Calu3 (cell line): Measurements from ENCODE around the gene NR5A2. TPM values are rescaled to one million over a fixed set of nuclear protein-coding genes. Genes with fewer than 3 reads are reported as not detected.
A peak's percentile ranks its signal among the peaks of the same experiment; 100 is the strongest.

Source experiments
- BruUV-seq: library from RNA; stranded (reverse); fragments of 400-500 nt; replicated peaks from 2 replicates; lab custom pipeline; 2021; lab: Mats Ljungman, UMichigan
- CTCF ChIA-PET: fragments of 300-600 bp; sonication (Branson Sonifier 250); formaldehyde crosslinking; loops from one replicate; lab custom pipeline; 2022; ENCODE audit warnings: antibody characterized with exemption; lab: Charles Lee
- DNase-seq: peaks from one replicate; pipeline ENCODE4 v3.0.0; 2022
- H3K27ac Mint-ChIP-seq: one replicate; pipeline ENCODE4 v1.8.0; 2022; ENCODE audit warnings: mixed read lengths; ENCODE audit not compliant: unreplicated experiment
- H3K27me3 Mint-ChIP-seq: one replicate; pipeline ENCODE4 v1.8.0; 2022; ENCODE audit warnings: mixed read lengths; ENCODE audit not compliant: unreplicated experiment
- H3K36me3 Mint-ChIP-seq: one replicate; pipeline ENCODE4 v1.8.0; 2022; ENCODE audit warnings: mild to moderate bottlenecking, moderate library complexity, mixed read lengths; ENCODE audit not compliant: insufficient read depth, unreplicated experiment
- H3K4me1 Mint-ChIP-seq: one replicate; pipeline ENCODE4 v1.8.0; 2022; ENCODE audit warnings: mild to moderate bottlenecking, low read depth, mixed read lengths; ENCODE audit not compliant: unreplicated experiment
- H3K4me3 Mint-ChIP-seq: one replicate; pipeline ENCODE4 v1.8.0; 2022; ENCODE audit warnings: mild to moderate bottlenecking, low read depth, moderate library complexity, mixed read lengths; ENCODE audit not compliant: unreplicated experiment
- H3K9me3 Mint-ChIP-seq: one replicate; pipeline ENCODE4 v1.8.0; 2022; ENCODE audit warnings: low read depth, mixed read lengths; ENCODE audit not compliant: unreplicated experiment
- CTCF ChIP-seq: fragments of 200-600 bp; IDR thresholded peaks from one replicate; pipeline ENCODE4 v1.8.0; 2022; ENCODE audit warnings: antibody characterized with exemption; ENCODE audit not compliant: unreplicated experiment
- intact Hi-C: fragments of 100-400 bp; cut with micrococcal nuclease; formaldehyde crosslinking; loops from one replicate; pipeline ENCODE4 v1.10.0; 2022; ENCODE audit not compliant: unreplicated experiment
- total RNA-seq: library from RNA; stranded (reverse); gene quantifications from 2 replicates; pipeline ENCODE4 v1.2.3, GENCODE V29; 2022

The NR5A2 gene
- total RNA-seq, 1 experiment from 2014 or later = 6.9 TPM

GRCh38 chr1:200153277-200154055, 126.0 kb downstream of the NR5A2 start:
- no peaks in the 10 kb centered on the region for H3K36me3 Mint-ChIP-seq
- no TSS peak for BruUV-seq
- CTCF ChIA-PET = no interaction called here
- no peak for TF ChIP-seq CTCF
- no peaks in the 10 kb centered on the region for H3K9me3 Mint-ChIP-seq
- no peak overlapping the region for H3K27ac Mint-ChIP-seq
- H3K27me3 Mint-ChIP-seq = no peaks in the 10 kb centered on the region
- DNase-seq = no peak
- no peak overlapping the region for H3K4me3 Mint-ChIP-seq
- peaks cover 17% of the 10 kb centered on the region for H3K4me1 Mint-ChIP-seq
- intact Hi-C loops = no loop called here

GRCh38 chr1:200154069-200154767, 126.7 kb downstream of the NR5A2 start:
- H3K27me3 Mint-ChIP-seq = no peaks in the 10 kb centered on the region
- H3K4me3 Mint-ChIP-seq = no peak overlapping the region
- CTCF ChIA-PET = interaction anchor here (0.6 kb wide), 1 partner anchor 20 kb away, joined by 5 read pairs; no protein-coding TSS in a partner anchor
- intact Hi-C loops = no loop called here
- DNase-seq = no peak
- BruUV-seq = no TSS peak
- no peak overlapping the region for H3K27ac Mint-ChIP-seq
- H3K9me3 Mint-ChIP-seq = no peaks in the 10 kb centered on the region
- H3K36me3 Mint-ChIP-seq = no peaks in the 10 kb centered on the region
- peaks cover 17% of the 10 kb centered on the region for H3K4me1 Mint-ChIP-seq
- TF ChIP-seq CTCF = no peak

- Mint-ChIP-seq H3K4me3 (no peak overlapping the region), H3K4me1 (peaks cover 30% of the 10 kb centered on the region), H3K36me3 (no peaks in the 10 kb centered on the region), H3K27ac (peak overlapping the region; percentile 64), H3K27me3 (no peaks in the 10 kb centered on the region), H3K9me3 (no peaks in the 10 kb centered on the region)
- BruUV-seq = no TSS peak
- TF ChIP-seq CTCF = no peak
- no peak for DNase-seq
- CTCF ChIA-PET = interaction anchor here (0.6 kb wide), 1 partner anchor 187 kb away, joined by 3 read pairs; no protein-coding TSS in a partner anchor
- intact Hi-C loops = no loop called here
Measured at GRCh38 chr1:200157715-200158114, 130.2 kb downstream of the NR5A2 start.

- H3K27ac Mint-ChIP-seq = no peak overlapping the region
- H3K4me1 Mint-ChIP-seq = peaks cover 22% of the 10 kb centered on the region
- no peaks in the 10 kb centered on the region for H3K27me3 Mint-ChIP-seq
- H3K36me3 Mint-ChIP-seq = no peaks in the 10 kb centered on the region
- H3K4me3 Mint-ChIP-seq = no peak overlapping the region
- DNase-seq = no peak
- no peaks in the 10 kb centered on the region for H3K9me3 Mint-ChIP-seq
- BruUV-seq = no TSS peak
- no peak for TF ChIP-seq CTCF
- intact Hi-C loops = no loop called here
- CTCF ChIA-PET = interaction anchor here (0.5 to 1.4 kb wide), 3 partner anchors 11 to 348 kb away, joined by 3 to 4 read pairs (median 3); no protein-coding TSS in a partner anchor
Measured at GRCh38 chr1:200161801-200162200, 134.3 kb downstream of the NR5A2 start.
